H9 (cell line): ENCODE data around the gene PTPRK. TPM values are rescaled to one million over a fixed set of nuclear protein-coding genes. Genes with fewer than 3 reads are reported as not detected.

Experiments
- DNase-seq: peaks from one replicate; pipeline ENCODE4 v3.0.0-alpha.2; 2017
- H2AFZ ChIP-seq: one replicate; pipeline ENCODE4 v1.6.1; 2013; ENCODE audit warnings: mild to moderate bottlenecking, low read length, control low read depth, moderate library complexity
- H2AK5ac ChIP-seq: 2 replicates; pipeline ENCODE4 v1.6.1; 2013; ENCODE audit warnings: low read length, control low read depth, mixed read lengths; ENCODE audit not compliant: insufficient read length
- H2BK120ac ChIP-seq: one replicate; pipeline ENCODE4 v1.6.1; 2013; ENCODE audit warnings: low read depth, mild to moderate bottlenecking, low read length, control low read depth, inconsistent platforms; ENCODE audit not compliant: poor library complexity, severe bottlenecking
- H2BK12ac ChIP-seq: 2 replicates; pipeline ENCODE4 v1.6.1; 2013; ENCODE audit warnings: low read length, control low read depth, mixed read lengths, low read depth; ENCODE audit not compliant: insufficient read length
- H2BK15ac ChIP-seq: 2 replicates; pipeline ENCODE4 v1.6.1; 2013; ENCODE audit warnings: low read depth, low read length, control low read depth
- H2BK20ac ChIP-seq: one replicate; pipeline ENCODE4 v1.6.1; 2013; ENCODE audit warnings: low read depth, mild to moderate bottlenecking, low read length, control low read depth, inconsistent platforms; ENCODE audit not compliant: poor library complexity, severe bottlenecking
- H2BK5ac ChIP-seq: 2 replicates; pipeline ENCODE4 v1.6.1; 2013; ENCODE audit warnings: low read length, control low read depth, mixed read lengths; ENCODE audit not compliant: insufficient read length
- H3K14ac ChIP-seq: 2 replicates; pipeline ENCODE4 v1.6.1; 2013; ENCODE audit warnings: low read length, control low read depth; ENCODE audit not compliant: insufficient read depth
- H3K18ac ChIP-seq: 2 replicates; pipeline ENCODE4 v1.6.1; 2013; ENCODE audit warnings: low read depth, mild to moderate bottlenecking, mixed read lengths, low read length, control low read depth; ENCODE audit not compliant: insufficient read length
- H3K23ac ChIP-seq: 2 replicates; pipeline ENCODE4 v1.6.1; 2013; ENCODE audit warnings: low read length, control low read depth, mixed read lengths, low read depth; ENCODE audit not compliant: insufficient read length
- H3K23me2 ChIP-seq: 2 replicates; pipeline ENCODE4 v1.6.1; 2013; ENCODE audit warnings: low read depth, mild to moderate bottlenecking, mixed read lengths, low read length, control low read depth; ENCODE audit not compliant: insufficient read length, poor library complexity, severe bottlenecking
- H3K27ac ChIP-seq: 2 replicates; pipeline ENCODE4 v1.5.1; 2013; ENCODE audit warnings: low read length, control low read depth, mixed read lengths, low read depth; ENCODE audit not compliant: insufficient read length
- H3K27me3 ChIP-seq: 2 replicates; pipeline ENCODE4 v1.6.1; 2013; ENCODE audit warnings: low read length, control low read depth, inconsistent platforms; ENCODE audit not compliant: insufficient read depth
- H3K4ac ChIP-seq: 2 replicates; pipeline ENCODE4 v1.6.1; 2013; ENCODE audit warnings: low read depth, mild to moderate bottlenecking, control low read depth, inconsistent platforms, low read length, moderate library complexity
- H3K4me1 ChIP-seq: 2 replicates; pipeline ENCODE4 v1.6.1; 2013; ENCODE audit warnings: low read length, control low read depth, inconsistent platforms; ENCODE audit not compliant: insufficient read depth
- H3K4me2 ChIP-seq: 2 replicates; pipeline ENCODE4 v1.6.1; 2013; ENCODE audit warnings: low read length, control low read depth, mixed read lengths; ENCODE audit not compliant: insufficient read length, insufficient read depth
- H3K56ac ChIP-seq: 2 replicates; pipeline ENCODE4 v1.6.1; 2013; ENCODE audit warnings: low read depth, mild to moderate bottlenecking, mixed read lengths, low read length, control low read depth; ENCODE audit not compliant: insufficient read length
- H3K79me1 ChIP-seq: 2 replicates; pipeline ENCODE4 v1.6.1; 2013; ENCODE audit warnings: low read depth, mild to moderate bottlenecking, moderate library complexity, low read length, control low read depth, inconsistent platforms; ENCODE audit not compliant: insufficient read depth, poor library complexity, severe bottlenecking
- H3K79me2 ChIP-seq: 2 replicates; pipeline ENCODE4 v1.6.1; 2013; ENCODE audit warnings: low read length, control low read depth, inconsistent platforms; ENCODE audit not compliant: insufficient read depth
- H3K9ac ChIP-seq: 2 replicates; pipeline ENCODE4 v1.6.1; 2013; ENCODE audit warnings: low read length, control low read depth, mixed read lengths; ENCODE audit not compliant: insufficient read length; ENCODE audit errors: extremely low read depth
- H3K9me3 ChIP-seq: one replicate; pipeline ENCODE4 v1.6.1; 2013; ENCODE audit warnings: low read depth, low read length, inconsistent platforms; ENCODE audit not compliant: control insufficient read depth
- H3T11ph ChIP-seq: one replicate; pipeline ENCODE4 v1.6.1; 2013; ENCODE audit warnings: mild to moderate bottlenecking, low read length, control low read depth, inconsistent platforms
- H4K20me1 ChIP-seq: one replicate; pipeline ENCODE4 v1.6.1; 2013; ENCODE audit not compliant: control insufficient read depth, insufficient read length, insufficient read depth
- H4K5ac ChIP-seq: 2 replicates; pipeline ENCODE4 v1.6.1; 2013; ENCODE audit warnings: low read depth, mild to moderate bottlenecking, mixed read lengths, low read length, control low read depth; ENCODE audit not compliant: insufficient read length
- H4K8ac ChIP-seq: replicated peaks from 2 replicates; pipeline ENCODE4 v1.6.1; 2013; ENCODE audit warnings: low read length, control low read depth, mixed read lengths, low read depth; ENCODE audit not compliant: insufficient read length
- H4K91ac ChIP-seq: 2 replicates; pipeline ENCODE4 v1.6.1; 2013; ENCODE audit warnings: low read depth, mild to moderate bottlenecking, moderate library complexity, mixed read lengths, low read length, control low read depth; ENCODE audit not compliant: insufficient read length
- H3K27ac Mint-ChIP-seq, 3 experiments: 2 replicates in 2 of 3; 3 replicates in 1 of 3; pipeline ENCODE4 v1.8.0; 2020 to 2021; ENCODE audit warnings: mixed read lengths in 3 of 3, mild to moderate bottlenecking in 1 of 3, moderate library complexity in 1 of 3
- H3K27me3 Mint-ChIP-seq: 2 replicates; pipeline ENCODE4 v1.8.0; 2021; ENCODE audit warnings: low read depth, mild to moderate bottlenecking, moderate library complexity, mixed read lengths
- H3K36me3 Mint-ChIP-seq, 3 experiments: 2 replicates in 2 of 3; 3 replicates in 1 of 3; pipeline ENCODE4 v1.8.0; 2020 to 2021; ENCODE audit warnings: low read depth in 3 of 3, mixed read lengths in 3 of 3; ENCODE audit not compliant: insufficient read depth in 1 of 3
- H3K4me1 Mint-ChIP-seq, 2 experiments: 2 replicates each; pipeline ENCODE4 v1.8.0; 2020; ENCODE audit warnings: mixed read lengths in 2 of 2
- H3K4me3 Mint-ChIP-seq, 2 experiments: 2 replicates in 1 of 2; 3 replicates in 1 of 2; pipeline ENCODE4 v1.8.0; 2020 to 2021; ENCODE audit warnings: mild to moderate bottlenecking in 2 of 2, mixed read lengths in 2 of 2, moderate library complexity in 1 of 2
- H3K9me3 Mint-ChIP-seq, 2 experiments: 2 replicates in 1 of 2; 3 replicates in 1 of 2; pipeline ENCODE4 v1.8.0; 2020; ENCODE audit warnings: mild to moderate bottlenecking in 2 of 2, mixed read lengths in 2 of 2, moderate library complexity in 1 of 2
- CTCF ChIP-seq: fragments of 200-600 bp; sonication (generic); conservative IDR thresholded peaks from 3 replicates; pipeline ENCODE4 v1.8.0; 2021; ENCODE audit warnings: antibody characterized with exemption, mild to moderate bottlenecking
- WGBS: extraction: QIAGEN DNeasy Blood & Tissue Kit; methylation state at CpG from one replicate; pipeline ENCODE4 v1.1.7; 2013; ENCODE audit warnings: missing lambda C conversion rate, low lambda C conversion rate, mixed read lengths; ENCODE audit not compliant: insufficient read length; ENCODE audit errors: extremely low coverage; 5-methylcytosine and 5-hydroxymethylcytosine counted together
- total RNA-seq: library from RNA; stranded (reverse); gene quantifications from 2 replicates; pipeline ENCODE4 v1.2.1, GENCODE V29; 2021

The PTPRK gene
- total RNA-seq, 1 experiment from 2014 or later, result 47.9 TPM

- H2BK20ac ChIP-seq, result no peak overlapping the region
- H3K27ac ChIP-seq, result no peak overlapping the region
- no peak overlapping the region for H3K56ac ChIP-seq
- TF ChIP-seq CTCF, result no peak
- no peak overlapping the region for H2BK12ac ChIP-seq
- H3K9ac ChIP-seq, result no peak overlapping the region
- no peak overlapping the region for H3K4me2 ChIP-seq
- no peaks in the 10 kb centered on the region for H3K79me1 ChIP-seq
- WGBS, result no CpG with 5 or more reads among the region's 3 CpGs
- no peak overlapping the region for H3K14ac ChIP-seq
- H2BK15ac ChIP-seq, result no peak overlapping the region
- H2BK120ac ChIP-seq, result no peak overlapping the region
- Mint-ChIP-seq H3K4me1 (peaks cover 40 to 43% of the 10 kb centered on the region in 2 experiments), H3K36me3 (no peaks in the 10 kb centered on the region; a peak in 1 of 7 replicates), H3K4me3 (no peak overlapping the region), H3K27me3 (no peaks in the 10 kb centered on the region), H3K27ac (0 out of 7 replicates have a peak overlapping the region, but pooled peaks of 1 of the 3 experiments have one; percentile 19), H3K9me3 (no peaks in the 10 kb centered on the region)
- no peaks in the 10 kb centered on the region for H4K20me1 ChIP-seq
- H2BK5ac ChIP-seq, result no peak overlapping the region
- H3K23me2 ChIP-seq, result no peaks in the 10 kb centered on the region
- no peaks in the 10 kb centered on the region; the same call in 1 of the 2 replicates for H3K79me2 ChIP-seq
- H4K5ac ChIP-seq, result no peak overlapping the region
- no peak for DNase-seq
- no peak overlapping the region for H3K18ac ChIP-seq
- H4K8ac ChIP-seq, result no peak overlapping the region
- H4K91ac ChIP-seq, result no peak overlapping the region
- no peak overlapping the region for H2AK5ac ChIP-seq
- no peaks in the 10 kb centered on the region for H3K9me3 ChIP-seq
- peaks cover 6% of the 10 kb centered on the region; the same call in 1 of the 2 replicates for H3K4me1 ChIP-seq
- H3K4ac ChIP-seq, result no peak overlapping the region
- H3K23ac ChIP-seq, result no peak overlapping the region
- H2AFZ ChIP-seq, result no peak overlapping the region
- H3K27me3 ChIP-seq, result no peaks in the 10 kb centered on the region
- no peak overlapping the region for H3T11ph ChIP-seq
Measured at GRCh38 chr6:128443553-128443952, 76.8 kb downstream of the PTPRK start.
